Hepatocyte (in vitro differentiated cells): ENCODE results near the gene SEL1L2.

Experiments used
- CTCF ChIP-seq: fragments of 200-600 bp; sonication (generic); IDR thresholded peaks from 2 replicates; pipeline ENCODE4 v1.5.1; 2016; ENCODE audit warnings: antibody characterized with exemption, mild to moderate bottlenecking; ENCODE audit not compliant: poor library complexity
- EZH2 ChIP-seq: fragments of 200-600 bp; sonication (generic); IDR thresholded peaks from 2 replicates; pipeline ENCODE4 v1.6.1; 2016; ENCODE audit warnings: antibody characterized with exemption, mild to moderate bottlenecking, borderline replicate concordance
- EZH2phosphoT487 ChIP-seq: fragments of 200-600 bp; sonication (generic); IDR thresholded peaks from one replicate; pipeline ENCODE4 v1.6.1; 2018; ENCODE audit warnings: antibody characterized with exemption, mild to moderate bottlenecking, low read depth, moderate library complexity; ENCODE audit not compliant: unreplicated experiment, severe bottlenecking

- TF ChIP-seq EZH2phosphoT487 (no peak), EZH2 (no peak), CTCF (no peak)
These were observed 164.9 kb downstream of the SEL1L2 start for GRCh38 chr20:13825465-13825864.
